Measurements from ENCODE around the gene FAM118B. TPM values are rescaled to one million over a fixed set of nuclear protein-coding genes. Genes with fewer than 3 reads are reported as not detected.

The FAM118B gene
- total and polyA plus RNA-seq, 2 of the 4 experiments (the other 2 are of a cell fraction): 20.0 to 27.2 TPM

GRCh38 chr11:126193038-126193478, 18.5 kb upstream of the FAM118B start:
- H3K9me3 ChIP-seq (ENCODE audit: control insufficient read depth, insufficient read depth, low read length): no peaks in the 10 kb centered on the region
- no peak overlapping the region for H3K18ac ChIP-seq (ENCODE audit: low read depth, low read length)
- in situ Hi-C loops (cut with MboI; ENCODE audit: low sequenced_read_pairs) (loop anchor here (5.0 kb wide), 1 partner anchor 266 kb away; no protein-coding TSS in a partner anchor), intact Hi-C loops (cut with micrococcal nuclease) (loop anchor here (5.0 kb wide), 1 partner anchor 131 kb away; the partner anchor contains the start of gene CDON), dilution Hi-C loops (cut with HindIII; ENCODE audit: low sequenced_read_pairs, unreplicated experiment) (no loop called here)
- no peak overlapping the region for H3K27ac ChIP-seq (ENCODE audit: insufficient read depth, low read length)
- no peaks in the 10 kb centered on the region for H3K9me1 ChIP-seq (ENCODE audit: insufficient read depth, low read length)
- H2AFZ ChIP-seq (replicated peaks; ENCODE audit: low read length, poor library complexity): no peak overlapping the region
- H2BK20ac ChIP-seq (ENCODE audit: low read depth, low read length): no peak overlapping the region
- no peak overlapping the region for H3K4me3 ChIP-seq (ENCODE audit: insufficient read depth, low read depth, low read length)
- peaks cover 21% of the 10 kb centered on the region for H3K36me3 ChIP-seq (ENCODE audit: control insufficient read depth, insufficient read depth, low read length)
- ChIA-PET POLR2A (ENCODE audit: unreplicated experiment) (no interaction called here), CTCF (interaction anchor here (0.6 to 1.2 kb wide), 4 partner anchors 267 to 322 kb away, joined by 3 to 6 read pairs (median 4); no protein-coding TSS in a partner anchor)
- H4K91ac ChIP-seq (ENCODE audit: insufficient read depth, low read depth, low read length): no peak overlapping the region
- no peak for DNase-seq
- H3K14ac ChIP-seq (replicated peaks; ENCODE audit: low read depth, low read length): no peak overlapping the region
- no peak for TF ChIP-seq MAFK (IDR thresholded peaks at IDR 0.05; ENCODE audit: low read depth, low read length)
- TF ChIP-seq SMC3 (IDR thresholded peaks at IDR 0.05; ENCODE audit: low read depth, low read length): no peak
- TF ChIP-seq CHD1 (IDR thresholded peaks at IDR 0.05; ENCODE audit: low read depth, low read length): no peak
- no peak for TF ChIP-seq NFE2L2 (IDR thresholded peaks at IDR 0.05; ENCODE audit: low read depth, low read length)
- no peak for TF ChIP-seq RFX5 (IDR thresholded peaks at IDR 0.05; ENCODE audit: low read depth, low read length)
- TF ChIP-seq MXI1 (IDR thresholded peaks at IDR 0.05; ENCODE audit: borderline replicate concordance, low read depth, low read length): no peak
- TF ChIP-seq ELK1 (IDR thresholded peaks at IDR 0.05; ENCODE audit: borderline replicate concordance, low read depth, low read length): no peak
- TF ChIP-seq BHLHE40 (IDR thresholded peaks at IDR 0.05; ENCODE audit: low read depth, low read length): no peak
- no peak for TF ChIP-seq FOS (IDR thresholded peaks at IDR 0.05; ENCODE audit: low read depth, low read length)
- TF ChIP-seq MAZ (IDR thresholded peaks at IDR 0.05; ENCODE audit: borderline replicate concordance, low read depth, low read length): no peak
- no peak for TF ChIP-seq USF2 (IDR thresholded peaks at IDR 0.05; ENCODE audit: low read depth, low read length)
- no peak for TF ChIP-seq CEBPB (IDR thresholded peaks at IDR 0.05; ENCODE audit: low read depth, low read length)
- no peak for TF ChIP-seq CTCF (conservative IDR thresholded peaks at IDR 0.05; ENCODE audit: low read depth, low read length)
- TF ChIP-seq RAD21 (IDR thresholded peaks at IDR 0.05; ENCODE audit: low read length): no peak
- TF ChIP-seq RCOR1 (IDR thresholded peaks at IDR 0.05; ENCODE audit: insufficient replicate concordance, low read length): no peak
- TF ChIP-seq POLR2A (IDR thresholded peaks at IDR 0.05; ENCODE audit: low read depth, low read length): no peak
- no peak overlapping the region for H2AK9ac ChIP-seq (replicated peaks; ENCODE audit: low read depth, low read length, poor library complexity)
- no TSS peak for BruUV-seq (replicated peaks)
- H4K5ac ChIP-seq (ENCODE audit: low read depth, low read length): no peak overlapping the region
- no peak overlapping the region for H3K56ac ChIP-seq (ENCODE audit: extremely low read depth, insufficient read depth, low read length)
- no peaks in the 10 kb centered on the region for H3K27me3 ChIP-seq (ENCODE audit: control insufficient read depth, insufficient read depth, low read length)
- H2BK15ac ChIP-seq (ENCODE audit: low read depth, low read length): no peak overlapping the region
- H4K8ac ChIP-seq (ENCODE audit: low read depth in 2 of 2, low read length in 2 of 2): no peak overlapping the region
- H3K79me1 ChIP-seq (ENCODE audit: low read depth in 1 of 2, low read length in 2 of 2): no peaks in the 10 kb centered on the region
- ATAC-seq (ENCODE audit: low read depth): no peak
- H3K4me1 ChIP-seq (ENCODE audit: control insufficient read depth, insufficient read depth, low read length): no peaks in the 10 kb centered on the region
- H3K4me2 ChIP-seq (ENCODE audit: low read depth, low read length): no peak overlapping the region
- H3K9ac ChIP-seq (ENCODE audit: low read depth, low read length): no peak overlapping the region
- no peak overlapping the region for H3K4ac ChIP-seq (ENCODE audit: low read depth, low read length)
- no peaks in the 10 kb centered on the region; the same call in 1 of the 2 replicates for H4K20me1 ChIP-seq (ENCODE audit: insufficient read depth, low read length)
- no CpG with 5 or more reads among the region's 16 CpGs for WGBS, 2 experiments (ENCODE audit: extremely low coverage in 2 of 2, insufficient read length in 1 of 2)
- H2AK5ac ChIP-seq (ENCODE audit: low read depth, low read length): no peak overlapping the region
- H2BK120ac ChIP-seq (ENCODE audit: low read depth, low read length): no peak overlapping the region
- H2BK5ac ChIP-seq (ENCODE audit: low read depth, low read length, poor library complexity, severe bottlenecking): no peak overlapping the region
- no peak overlapping the region for H3K23ac ChIP-seq (ENCODE audit: low read depth, low read length)
